GM23248 (cell line): ENCODE results near the gene ENO4. TPM values are rescaled to one million over a fixed set of nuclear protein-coding genes. Genes with fewer than 3 reads are reported as not detected.

ENCODE experiments used
- DNase-seq: peaks from one replicate; pipeline ENCODE4 v3.0.0-alpha.2; 2015
- H2AFZ ChIP-seq: fragments of 200-600 bp; sonication (generic); 2 replicates; pipeline ENCODE4 v1.6.1; 2016; ENCODE audit warnings: antibody characterized with exemption
- H3F3A ChIP-seq: fragments of 200-600 bp; sonication (generic); 2 replicates; pipeline ENCODE4 v1.6.1; 2016; ENCODE audit warnings: mild to moderate bottlenecking, antibody characterized with exemption, mixed run types; ENCODE audit not compliant: insufficient read depth
- H3K27ac ChIP-seq: fragments of 200-600 bp; sonication (generic); 2 replicates; pipeline ENCODE4 v1.5.1; 2016; ENCODE audit warnings: mild to moderate bottlenecking
- H3K27me3 ChIP-seq: fragments of 200-600 bp; sonication (generic); replicated peaks from 2 replicates; pipeline ENCODE4 v1.6.1; 2016; ENCODE audit warnings: mild to moderate bottlenecking; ENCODE audit not compliant: insufficient read depth
- H3K36me3 ChIP-seq: fragments of 200-600 bp; sonication (generic); 2 replicates; pipeline ENCODE4 v1.6.1; 2016; ENCODE audit warnings: low read depth, mild to moderate bottlenecking
- H3K4me1 ChIP-seq: fragments of 200-600 bp; sonication (generic); 2 replicates; pipeline ENCODE4 v1.6.1; 2016; ENCODE audit warnings: mild to moderate bottlenecking; ENCODE audit not compliant: insufficient read depth
- H3K4me2 ChIP-seq: fragments of 200-600 bp; sonication (generic); one replicate; pipeline ENCODE4 v1.6.1; 2016; ENCODE audit warnings: mild to moderate bottlenecking; ENCODE audit not compliant: unreplicated experiment
- H3K4me3 ChIP-seq: fragments of 200-600 bp; sonication (generic); 2 replicates; pipeline ENCODE4 v1.5.1; 2016; ENCODE audit warnings: mild to moderate bottlenecking
- H3K79me2 ChIP-seq: fragments of 200-600 bp; sonication (generic); 2 replicates; pipeline ENCODE4 v1.6.1; 2016; ENCODE audit warnings: mild to moderate bottlenecking; ENCODE audit not compliant: insufficient read depth
- H3K9ac ChIP-seq: fragments of 200-600 bp; sonication (generic); 2 replicates; pipeline ENCODE4 v1.6.1; 2016; ENCODE audit warnings: mild to moderate bottlenecking
- H3K9me2 ChIP-seq: fragments of 200-600 bp; sonication (generic); 2 replicates; pipeline ENCODE4 v1.6.1; 2016; ENCODE audit warnings: mixed run types, mild to moderate bottlenecking, moderate library complexity; ENCODE audit not compliant: insufficient read depth
- H3K9me3 ChIP-seq: fragments of 200-600 bp; sonication (generic); one replicate; pipeline ENCODE4 v1.6.1; 2017; ENCODE audit warnings: low read depth
- H4K20me1 ChIP-seq: fragments of 200-600 bp; sonication (generic); 2 replicates; pipeline ENCODE4 v1.6.0; 2016; ENCODE audit not compliant: insufficient read depth
- EZH2 ChIP-seq: fragments of 200-600 bp; sonication (generic); IDR thresholded peaks from 2 replicates; pipeline ENCODE4 v1.6.1; 2018; ENCODE audit warnings: antibody characterized with exemption, mild to moderate bottlenecking; ENCODE audit not compliant: insufficient read depth, poor library complexity, severe bottlenecking
- EZH2phosphoT487 ChIP-seq: fragments of 200-600 bp; sonication (generic); IDR thresholded peaks from 2 replicates; pipeline ENCODE4 v1.6.1; 2018; ENCODE audit warnings: antibody characterized with exemption, moderate library complexity, mild to moderate bottlenecking, low read depth; ENCODE audit not compliant: insufficient read depth
- WGBS, 2 experiments: methylation state at CpG; one replicate each; pipeline ENCODE4 v1.1.6; 2015 to 2017; ENCODE audit warnings: low lambda C conversion rate in 2 of 2, low coverage in 1 of 2; ENCODE audit errors: missing lambda C conversion rate in 2 of 2; 5-methylcytosine and 5-hydroxymethylcytosine counted together
- in situ Hi-C: fragments of 300-500 bp; cut with MboI; formaldehyde crosslinking; loops from 2 replicates; pipeline ENCODE4 v1.15.0; 2020
- polyA plus RNA-seq: library from polyadenylated mRNA; unstranded; fragments of >200 nt; fragmentation: Nextera tagmentation; extraction: Ambion mirVana; gene quantifications from 2 replicates; pipeline ENCODE4 v1.2.1, GENCODE V29; 2016
- total RNA-seq: library from RNA; depleted of rRNA; stranded (reverse); fragments of >200 nt; shearing (Covaris generic); gene quantifications from 2 replicates; pipeline ENCODE4 v1.2.3, GENCODE V29; 2014

ENO4 gene
- total and polyA plus RNA-seq, 2 experiments from 2014 or later, result 0.11 to 0.35 TPM

DNA sequence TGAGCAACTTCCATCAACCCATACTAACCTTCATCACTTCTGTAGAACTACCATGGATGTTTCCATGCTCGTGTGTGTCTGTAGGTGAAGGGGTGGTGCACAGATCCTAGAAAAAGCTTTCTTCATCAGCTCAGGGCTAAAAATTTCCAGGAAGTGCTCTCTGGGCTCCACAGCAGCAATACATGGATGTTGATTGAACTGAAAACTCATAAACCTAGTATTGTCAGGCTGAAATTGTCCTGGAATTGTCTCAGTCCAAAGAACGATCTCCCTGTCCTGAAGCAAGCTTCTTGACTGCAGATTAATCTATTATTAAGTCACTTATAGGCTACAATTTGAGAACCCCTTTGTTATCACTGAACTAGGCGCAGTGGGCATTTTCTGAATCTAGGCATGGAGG, 39.8 kb downstream of the ENO4 start:
- WGBS, 2 experiments, result 51 to 54% methylated on average over 3 of the region's 3 CpGs
- Histone ChIP-seq H3K9me2 (no peaks in the 10 kb centered on the region), H3K9me3 (no peaks in the 10 kb centered on the region), H2AFZ (no peak overlapping the region), H3K27ac (no peak overlapping the region), H3K27me3 (no peaks in the 10 kb centered on the region), H3K4me1 (peaks cover 7% of the 10 kb centered on the region), H3F3A (peaks cover 16% of the 10 kb centered on the region; the same call in 1 of the 2 replicates), H3K9ac (no peak overlapping the region), H3K36me3 (no peaks in the 10 kb centered on the region), H3K4me2 (peak overlapping the region; percentile 6), H4K20me1 (no peaks in the 10 kb centered on the region), H3K4me3 (no peak overlapping the region), H3K79me2 (no peaks in the 10 kb centered on the region)
- in situ Hi-C loops, result no loop called here
- no peak for DNase-seq
- TF ChIP-seq EZH2, result no peak

DNA sequence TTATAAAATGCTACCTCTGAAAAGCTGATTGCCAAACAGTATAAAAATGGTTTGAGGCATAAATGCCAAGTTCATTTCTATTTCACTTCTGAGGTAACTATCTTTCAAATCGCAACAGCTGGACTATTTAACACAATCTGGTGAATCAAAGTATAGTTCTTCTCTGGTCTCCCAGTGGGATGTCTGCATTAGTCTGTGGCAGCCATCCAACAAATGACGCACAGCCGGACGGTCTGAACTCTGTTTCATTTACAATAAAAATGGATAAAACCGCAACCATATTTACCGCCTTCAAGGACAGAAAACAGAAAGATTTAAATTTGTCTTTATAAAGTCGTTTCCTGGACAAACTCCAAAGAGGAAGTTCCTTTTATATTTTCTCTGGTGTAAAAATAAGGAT, 41.9 kb downstream of the ENO4 start:
- in situ Hi-C loops, result no loop called here
- H3K79me2 ChIP-seq, result no peaks in the 10 kb centered on the region
- no peaks in the 10 kb centered on the region for H3K9me2 ChIP-seq
- TF ChIP-seq EZH2 (no peak), EZH2phosphoT487 (no peak)
- H2AFZ ChIP-seq, result no peak overlapping the region
- WGBS, 2 experiments, result 69 to 71% methylated on average over 7 of the region's 7 CpGs
- H3K4me3 ChIP-seq, result no peak overlapping the region
- H4K20me1 ChIP-seq, result no peaks in the 10 kb centered on the region
- no peaks in the 10 kb centered on the region for H3K9me3 ChIP-seq
- peaks cover 7% of the 10 kb centered on the region for H3K4me1 ChIP-seq
- no peak overlapping the region for H3K27ac ChIP-seq
- peaks cover 16% of the 10 kb centered on the region; the same call in 1 of the 2 replicates for H3F3A ChIP-seq
- H3K4me2 ChIP-seq, result no peak overlapping the region
- no peak overlapping the region for H3K9ac ChIP-seq
- H3K36me3 ChIP-seq, result no peaks in the 10 kb centered on the region
- no peaks in the 10 kb centered on the region for H3K27me3 ChIP-seq
- peak; percentile 29 for DNase-seq

DNA sequence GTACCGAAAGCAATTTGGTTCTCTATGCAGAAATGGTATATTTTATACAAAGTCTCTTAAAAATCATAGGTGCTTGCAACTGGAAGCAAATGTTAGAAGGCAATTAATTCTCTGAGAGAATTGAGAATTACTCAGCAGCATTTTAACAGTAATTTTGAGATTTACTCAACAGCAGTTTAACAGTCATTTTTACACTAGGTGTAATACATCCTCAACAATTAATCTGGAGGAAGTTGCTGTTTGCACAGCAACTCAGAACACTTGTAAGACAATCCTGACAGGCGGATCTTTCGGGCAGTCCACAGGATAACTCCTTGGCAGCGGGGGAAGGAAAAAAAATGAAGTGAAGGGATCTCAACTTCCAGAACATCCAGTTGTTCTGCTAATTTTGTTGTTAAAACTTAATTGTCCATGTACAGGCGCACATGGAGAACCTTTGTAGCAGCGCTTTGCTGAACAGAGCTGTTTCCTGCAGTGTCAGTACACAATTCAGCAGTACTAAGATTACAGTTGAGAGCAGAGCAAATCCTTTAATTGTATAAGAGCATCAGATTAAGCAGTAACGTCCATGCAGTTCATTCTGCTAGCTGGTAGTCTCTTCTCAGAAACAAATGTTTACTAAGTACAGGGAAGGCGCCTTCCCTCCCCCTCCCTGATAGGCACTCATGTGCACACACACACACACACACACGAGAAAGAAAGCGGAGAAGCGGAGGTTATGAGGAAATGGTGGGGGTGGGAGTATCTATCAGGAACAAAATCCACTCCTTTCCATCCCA, 43.8 kb downstream of the ENO4 start:
- WGBS, 2 experiments, result 86 to 92% methylated on average over 10 to 11 of the region's 11 CpGs
- no peak overlapping the region for H3K4me3 ChIP-seq

DNA sequence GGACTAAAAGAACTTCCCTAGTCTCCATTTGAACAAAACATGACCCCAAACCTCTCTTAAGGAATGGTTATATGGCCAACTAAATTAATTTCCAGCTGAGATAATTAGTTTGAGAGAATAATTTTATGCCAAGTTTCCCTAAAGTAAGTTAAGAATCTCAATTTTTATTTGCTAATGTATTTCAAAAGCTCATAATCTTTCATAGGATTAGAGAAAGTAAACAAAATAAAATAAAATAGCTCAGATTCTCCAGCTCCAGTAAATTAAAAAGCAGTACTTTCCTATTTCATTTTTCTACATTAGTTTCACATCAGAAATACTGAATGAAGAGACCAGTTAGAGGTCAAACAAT, 44.4 kb downstream of the ENO4 start:
- Histone ChIP-seq H3K4me3 (no peak overlapping the region), H3K9me3 (no peaks in the 10 kb centered on the region), H4K20me1 (no peaks in the 10 kb centered on the region), H3K4me1 (peaks cover 6% of the 10 kb centered on the region), H3K4me2 (no peak overlapping the region), H3K27ac (no peak overlapping the region), H3F3A (peaks cover 7% of the 10 kb centered on the region; the same call in 1 of the 2 replicates), H3K27me3 (no peaks in the 10 kb centered on the region), H3K79me2 (no peaks in the 10 kb centered on the region), H3K36me3 (no peaks in the 10 kb centered on the region), H2AFZ (no peak overlapping the region), H3K9me2 (no peaks in the 10 kb centered on the region), H3K9ac (no peak overlapping the region)
- TF ChIP-seq EZH2 (no peak), EZH2phosphoT487 (no peak)
- DNase-seq, result no peak
- in situ Hi-C loops, result no loop called here

More for the DNA sequence above, 43.8 kb downstream of the ENO4 start:
- H3K9me2 ChIP-seq, result no peaks in the 10 kb centered on the region
- H3K36me3 ChIP-seq, result no peaks in the 10 kb centered on the region
- peaks cover 7% of the 10 kb centered on the region for H3K4me1 ChIP-seq
- H3K9me3 ChIP-seq, result no peaks in the 10 kb centered on the region
- H4K20me1 ChIP-seq, result no peaks in the 10 kb centered on the region
- H3K4me2 ChIP-seq, result no peak overlapping the region
- in situ Hi-C loops, result no loop called here
- no peak overlapping the region for H3K9ac ChIP-seq
- DNase-seq, result no peak
- TF ChIP-seq EZH2phosphoT487 (no peak), EZH2 (no peak)
- H3F3A ChIP-seq, result peaks cover 12% of the 10 kb centered on the region; the same call in 1 of the 2 replicates
- H2AFZ ChIP-seq, result no peak overlapping the region
- no peak overlapping the region for H3K27ac ChIP-seq
- H3K27me3 ChIP-seq, result no peaks in the 10 kb centered on the region
- no peaks in the 10 kb centered on the region for H3K79me2 ChIP-seq

DNA sequence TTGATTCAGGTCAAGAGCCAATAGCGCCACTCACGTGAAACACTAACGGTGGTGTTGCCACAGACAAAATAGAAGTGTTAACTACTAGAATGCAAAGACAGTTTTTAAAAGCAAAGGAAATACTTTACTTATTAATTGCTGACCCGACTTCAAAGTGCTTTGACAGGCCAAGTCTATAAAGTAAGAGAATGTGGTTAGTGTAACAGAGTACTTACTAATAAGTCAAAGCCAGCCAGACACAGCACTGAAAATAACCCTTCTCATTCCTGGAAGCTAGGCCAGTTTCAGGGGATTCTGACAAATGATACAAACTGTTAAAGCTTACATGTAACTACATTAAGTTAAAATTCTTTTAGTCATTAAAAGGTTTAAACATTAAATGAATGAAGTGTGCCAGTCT, 50.3 kb downstream of the ENO4 start:
- in situ Hi-C loops, result no loop called here
- no peak overlapping the region for H3K4me2 ChIP-seq

More for the DNA sequence above, 50.3 kb downstream of the ENO4 start:
- no peak overlapping the region for H3K9ac ChIP-seq
- no peak for DNase-seq
- H3K27ac ChIP-seq, result no peak overlapping the region
- H4K20me1 ChIP-seq, result no peaks in the 10 kb centered on the region
- WGBS, 2 experiments, result 69 to 73% methylated on average over 4 of the region's 4 CpGs
- no peaks in the 10 kb centered on the region for H3K4me1 ChIP-seq
- H3K79me2 ChIP-seq, result no peaks in the 10 kb centered on the region
- no peaks in the 10 kb centered on the region for H3K9me3 ChIP-seq
- H3F3A ChIP-seq, result no peaks in the 10 kb centered on the region
- H3K36me3 ChIP-seq, result no peaks in the 10 kb centered on the region
- H3K27me3 ChIP-seq, result no peaks in the 10 kb centered on the region
- H2AFZ ChIP-seq, result no peak overlapping the region
- H3K9me2 ChIP-seq, result no peaks in the 10 kb centered on the region
- no peak overlapping the region for H3K4me3 ChIP-seq
- TF ChIP-seq EZH2phosphoT487 (no peak), EZH2 (no peak)
